HCT116 (cell line): ENCODE results near the gene KRT17.

Experiments
- EZH2 ChIP-seq: fragments of 200-600 bp; sonication (generic); IDR thresholded peaks from 2 replicates; pipeline ENCODE4 v1.6.1; 2017; ENCODE audit warnings: antibody characterized with exemption, mixed run types
- POLR2A ChIP-seq: IDR thresholded peaks from 2 replicates; pipeline ENCODE4 v1.7.0; 2011; ENCODE audit warnings: borderline replicate concordance; ENCODE audit not compliant: insufficient read depth, insufficient read length; ENCODE audit errors: extremely low read depth
- POLR2AphosphoS5 ChIP-seq: IDR thresholded peaks from 2 replicates; pipeline ENCODE4 v1.6.1; 2011; ENCODE audit warnings: mild to moderate bottlenecking, low read depth, low read length, moderate library complexity
- YY1 ChIP-seq: IDR thresholded peaks from 2 replicates; pipeline ENCODE4 v1.6.1; 2011; ENCODE audit warnings: low read length, low read depth, moderate library complexity, mild to moderate bottlenecking; ENCODE audit not compliant: insufficient replicate concordance; ENCODE audit errors: extremely low read depth
- TF ChIP-seq, protein P1 (sequence below), 3 experiments: fragments of 200-600 bp in 1 of 3; sonication (generic) in 1 of 3; IDR thresholded peaks in 2 of 3; conservative IDR thresholded peaks in 1 of 3; 2 replicates each; pipeline ENCODE4 v1.5.1; 2012 to 2017; ENCODE audit warnings: low read depth in 2 of 3, low read length in 2 of 3, antibody characterized with exemption in 1 of 3, borderline replicate concordance in 1 of 3, control low read depth in 1 of 3, mild to moderate bottlenecking in 1 of 3, mixed read lengths in 1 of 3, mixed run types in 1 of 3, moderate library complexity in 1 of 3; ENCODE audit not compliant: insufficient read depth in 1 of 3
- TF ChIP-seq, protein P2 (sequence below): IDR thresholded peaks from 2 replicates; pipeline ENCODE4 v1.6.1; 2012
- TF ChIP-seq, protein P3 (sequence below): IDR thresholded peaks from 2 replicates; pipeline ENCODE4 v1.6.1; 2012; ENCODE audit warnings: low read depth

DNA sequence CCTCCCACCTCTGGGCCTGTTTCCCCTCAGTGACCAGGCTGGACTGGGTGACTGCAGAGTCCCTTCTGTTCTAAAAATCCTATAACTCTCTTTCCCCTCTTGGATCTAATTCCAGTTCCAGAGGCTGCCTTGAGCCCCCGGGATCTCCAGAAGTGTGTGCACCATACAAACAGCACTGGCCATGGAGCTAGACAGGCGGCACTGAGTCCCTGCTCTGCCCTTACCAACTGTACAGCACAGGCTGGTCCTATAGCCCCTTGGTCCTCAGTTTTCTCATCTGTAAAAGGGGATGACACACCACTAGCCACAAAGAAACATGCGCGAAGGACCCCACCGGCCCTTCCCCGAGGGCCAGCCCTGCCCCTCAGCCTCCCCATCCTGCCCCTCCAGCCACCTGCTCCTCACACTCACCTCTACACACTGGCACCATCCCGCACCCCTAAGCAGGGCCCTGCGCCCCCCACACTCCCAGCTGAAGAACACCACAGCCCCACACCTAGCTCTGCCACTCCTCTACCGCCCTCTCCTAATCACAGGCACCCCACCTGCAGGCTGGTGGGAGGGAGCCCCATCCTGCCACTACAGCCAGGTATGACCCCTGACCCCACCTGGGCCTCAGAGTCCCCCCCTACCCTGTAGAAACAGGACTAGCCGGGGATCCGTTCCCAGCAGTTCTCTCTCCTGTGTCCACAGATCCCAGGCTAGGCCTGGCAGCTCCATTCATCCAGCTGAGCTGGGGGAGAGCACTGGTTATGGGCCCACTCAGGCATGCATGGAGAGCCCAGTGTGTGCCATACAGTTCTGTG, 10.9 kb downstream of the KRT17 start:
- no peak for TF ChIP-seq POLR2AphosphoS5
- TF ChIP-seq, protein P1, sequence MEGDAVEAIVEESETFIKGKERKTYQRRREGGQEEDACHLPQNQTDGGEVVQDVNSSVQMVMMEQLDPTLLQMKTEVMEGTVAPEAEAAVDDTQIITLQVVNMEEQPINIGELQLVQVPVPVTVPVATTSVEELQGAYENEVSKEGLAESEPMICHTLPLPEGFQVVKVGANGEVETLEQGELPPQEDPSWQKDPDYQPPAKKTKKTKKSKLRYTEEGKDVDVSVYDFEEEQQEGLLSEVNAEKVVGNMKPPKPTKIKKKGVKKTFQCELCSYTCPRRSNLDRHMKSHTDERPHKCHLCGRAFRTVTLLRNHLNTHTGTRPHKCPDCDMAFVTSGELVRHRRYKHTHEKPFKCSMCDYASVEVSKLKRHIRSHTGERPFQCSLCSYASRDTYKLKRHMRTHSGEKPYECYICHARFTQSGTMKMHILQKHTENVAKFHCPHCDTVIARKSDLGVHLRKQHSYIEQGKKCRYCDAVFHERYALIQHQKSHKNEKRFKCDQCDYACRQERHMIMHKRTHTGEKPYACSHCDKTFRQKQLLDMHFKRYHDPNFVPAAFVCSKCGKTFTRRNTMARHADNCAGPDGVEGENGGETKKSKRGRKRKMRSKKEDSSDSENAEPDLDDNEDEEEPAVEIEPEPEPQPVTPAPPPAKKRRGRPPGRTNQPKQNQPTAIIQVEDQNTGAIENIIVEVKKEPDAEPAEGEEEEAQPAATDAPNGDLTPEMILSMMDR (IDR thresholded peaks at IDR 0.05 in 2 of 3, conservative IDR thresholded peaks at IDR 0.05 in 1 of 3; ENCODE audit: borderline replicate concordance in 1 of 3, insufficient read depth in 1 of 3, low read depth in 2 of 3, low read length in 2 of 3): no peak
- no peak for TF ChIP-seq YY1
- no peak for TF ChIP-seq POLR2A
- TF ChIP-seq EZH2: no peak
- TF ChIP-seq, protein P2, sequence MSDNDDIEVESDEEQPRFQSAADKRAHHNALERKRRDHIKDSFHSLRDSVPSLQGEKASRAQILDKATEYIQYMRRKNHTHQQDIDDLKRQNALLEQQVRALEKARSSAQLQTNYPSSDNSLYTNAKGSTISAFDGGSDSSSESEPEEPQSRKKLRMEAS: no peak
- TF ChIP-seq, protein P3, sequence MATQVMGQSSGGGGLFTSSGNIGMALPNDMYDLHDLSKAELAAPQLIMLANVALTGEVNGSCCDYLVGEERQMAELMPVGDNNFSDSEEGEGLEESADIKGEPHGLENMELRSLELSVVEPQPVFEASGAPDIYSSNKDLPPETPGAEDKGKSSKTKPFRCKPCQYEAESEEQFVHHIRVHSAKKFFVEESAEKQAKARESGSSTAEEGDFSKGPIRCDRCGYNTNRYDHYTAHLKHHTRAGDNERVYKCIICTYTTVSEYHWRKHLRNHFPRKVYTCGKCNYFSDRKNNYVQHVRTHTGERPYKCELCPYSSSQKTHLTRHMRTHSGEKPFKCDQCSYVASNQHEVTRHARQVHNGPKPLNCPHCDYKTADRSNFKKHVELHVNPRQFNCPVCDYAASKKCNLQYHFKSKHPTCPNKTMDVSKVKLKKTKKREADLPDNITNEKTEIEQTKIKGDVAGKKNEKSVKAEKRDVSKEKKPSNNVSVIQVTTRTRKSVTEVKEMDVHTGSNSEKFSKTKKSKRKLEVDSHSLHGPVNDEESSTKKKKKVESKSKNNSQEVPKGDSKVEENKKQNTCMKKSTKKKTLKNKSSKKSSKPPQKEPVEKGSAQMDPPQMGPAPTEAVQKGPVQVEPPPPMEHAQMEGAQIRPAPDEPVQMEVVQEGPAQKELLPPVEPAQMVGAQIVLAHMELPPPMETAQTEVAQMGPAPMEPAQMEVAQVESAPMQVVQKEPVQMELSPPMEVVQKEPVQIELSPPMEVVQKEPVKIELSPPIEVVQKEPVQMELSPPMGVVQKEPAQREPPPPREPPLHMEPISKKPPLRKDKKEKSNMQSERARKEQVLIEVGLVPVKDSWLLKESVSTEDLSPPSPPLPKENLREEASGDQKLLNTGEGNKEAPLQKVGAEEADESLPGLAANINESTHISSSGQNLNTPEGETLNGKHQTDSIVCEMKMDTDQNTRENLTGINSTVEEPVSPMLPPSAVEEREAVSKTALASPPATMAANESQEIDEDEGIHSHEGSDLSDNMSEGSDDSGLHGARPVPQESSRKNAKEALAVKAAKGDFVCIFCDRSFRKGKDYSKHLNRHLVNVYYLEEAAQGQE: no peak
